Measurements from ENCODE around the gene PFKFB1. TPM values are rescaled to one million over a fixed set of nuclear protein-coding genes. Genes with fewer than 3 reads are reported as not detected.

The PFKFB1 gene
- total RNA-seq, 5 donors from 2014 or later (not counting 1 experiment from before 2014, with no cell fraction given), result 0.18 to 1.4 (median 0.61) TPM

GRCh38 chrX:54885740-54886139 is 108.2 kb downstream of the PFKFB1 start:
- CTCF ChIA-PET, result no interaction called here
- POLR2A ChIA-PET, result no interaction called here
- ATAC-seq (replicated peaks in 1 of 4) (no peak), DNase-seq (no peak)
- Histone ChIP-seq H3K27ac (ENCODE audit: low read length) (no peak overlapping the region), H3K4me3 (ENCODE audit: control insufficient read depth in 1 of 2, extremely low read depth in 1 of 2, low read length in 1 of 2) (no peak overlapping the region), H3K27me3 (replicated peaks in 1 of 2; ENCODE audit: control insufficient read depth in 2 of 2, extremely low read depth in 1 of 2, insufficient read depth in 2 of 2, low read length in 1 of 2) (peaks cover 0 to 3% of the 10 kb centered on the region in 2 experiments), H3K9me3 (no peaks in the 10 kb centered on the region), H3K4me1 (ENCODE audit: control insufficient read depth in 1 of 2, extremely low read depth in 1 of 2, insufficient read depth in 2 of 2, low read length in 2 of 2) (no peaks in the 10 kb centered on the region), H3K36me3 (ENCODE audit: control insufficient read depth in 2 of 2, extremely low read depth in 1 of 2, insufficient read depth in 1 of 2, low read length in 1 of 2) (no peaks in the 10 kb centered on the region)
- Mint-ChIP-seq H3K36me3 (no peaks in the 10 kb centered on the region), H3K4me1 (no peaks in the 10 kb centered on the region), H3K27ac (no peak overlapping the region), H3K4me3 (no peak overlapping the region), H3K27me3 (peaks cover 9 to 28% of the 10 kb centered on the region in 2 donors), H3K9me3 (no peaks in the 10 kb centered on the region)
- 80% methylated on average over 1 of the region's 3 CpGs for WGBS (ENCODE audit: insufficient coverage)

Other genes starting within 250 kb of the PFKFB1 start
- gene ITIH6, start 195.9 kb downstream of the PFKFB1 start, total RNA-seq, result not detected
- gene MAGED2, start 186.4 kb downstream of the PFKFB1 start, total RNA-seq, result 10 to 100 TPM; 64.5 to 99.3 (median 91.8) TPM
- 1 to 10 TPM in 4 of 5 donors, under 1 TPM in 1; 0.68 to 3.0 (median 1.9) TPM for gene TRO, start 73.4 kb downstream of the PFKFB1 start, total RNA-seq
- gene APEX2, start 6.2 kb upstream of the PFKFB1 start, total RNA-seq, result 10 to 100 TPM in 3 of 5 donors, 1 to 10 TPM in 2; 7.5 to 17.2 (median 15.3) TPM
- gene ALAS2, start 36.8 kb upstream of the PFKFB1 start, total RNA-seq, result not detected
- 1 to 10 TPM in 1 of 5 donors, under 1 TPM in 2, not detected in 2; 0.59 to 1.6 (median 0.85) TPM for gene PAGE2B, start 80.8 kb upstream of the PFKFB1 start, total RNA-seq
- not detected for gene PAGE2, start 94.8 kb upstream of the PFKFB1 start, total RNA-seq
- 1 to 10 TPM in 1 of 5 donors, under 1 TPM in 1, not detected in 3; 0.53 to 1.1 TPM for gene PAGE5, start 226.2 kb upstream of the PFKFB1 start, total RNA-seq

Data from T-cell (primary cell).